Psoas muscle (tissue), 8 donors: ENCODE measurements around the gene KANK4. TPM values are rescaled to one million over a fixed set of nuclear protein-coding genes. Genes with fewer than 3 reads are reported as not detected.

Experiments
- ATAC-seq, 4 donors: fragments of 200-7000 bp; cut with Tn5 transposase; one replicate each; pipeline ENCODE4 v1.9.1; 2020; ENCODE audit warnings: moderate library complexity in 3 of 4, mild to moderate bottlenecking in 2 of 4
- DNase-seq, 2 donors: peaks; one replicate each; pipeline ENCODE4 v3.0.0-alpha.2; 2020
- H3K27ac ChIP-seq: fragments of 200-600 bp; one replicate; pipeline ENCODE4 v1.8.0; 2022
- H3K27me3 ChIP-seq, 3 donors: fragments of 200-600 bp in 1 of 3; one replicate each; pipeline versions ENCODE4 v1.6.1 to v1.8.0; 2013 to 2022; ENCODE audit warnings: low read length in 2 of 3, mild to moderate bottlenecking in 2 of 3, moderate library complexity in 1 of 3; ENCODE audit not compliant: insufficient read depth in 3 of 3
- H3K36me3 ChIP-seq, 2 donors: fragments of 200-600 bp in 1 of 2; one replicate each; pipeline versions ENCODE4 v1.6.1 to v1.8.0; 2013 to 2022; ENCODE audit warnings: low read depth in 1 of 2, mild to moderate bottlenecking in 1 of 2, moderate library complexity in 1 of 2; ENCODE audit not compliant: insufficient read depth in 1 of 2
- H3K4me1 ChIP-seq: fragments of 200-600 bp; one replicate; pipeline ENCODE4 v1.8.0; 2022
- H3K4me3 ChIP-seq: fragments of 200-600 bp; one replicate; pipeline ENCODE4 v1.8.0; 2022; ENCODE audit warnings: mild to moderate bottlenecking
- H3K9me3 ChIP-seq: fragments of 200-600 bp; one replicate; pipeline ENCODE4 v1.8.0; 2022
- CTCF ChIP-seq: fragments of 200-600 bp; IDR thresholded peaks from one replicate; pipeline ENCODE4 v1.8.0; 2022; ENCODE audit warnings: antibody characterized with exemption
- WGBS, 3 donors: extraction: QIAGEN DNeasy Blood & Tissue Kit; methylation state at CpG; one replicate each; pipeline versions ENCODE4 v1.1.6 to v1.1.7; 2013; 5-methylcytosine and 5-hydroxymethylcytosine counted together
- intact Hi-C, 2 donors: fragments of 100-400 bp; cut with DNase I; formaldehyde crosslinking; loops; one replicate each; pipeline versions ENCODE4 v1.11.0 to v1.14.2; 2022
- polyA plus RNA-seq, 3 donors: library from polyadenylated mRNA; stranded (reverse); fragments of 200-250 nt; gene quantifications; one replicate each; pipeline ENCODE4 v1.2.3, GENCODE V29; 2013
- total RNA-seq, 4 donors: library from RNA; stranded (reverse); fragmentation: NEBNext Ultra II Directional in 2 of 4; extraction: Animal tissue kit (Norgen Biotek cat#: 25700) in 2 of 4; gene quantifications; one replicate each; pipeline versions ENCODE4 v1.2.1 to v1.2.4, GENCODE V29; 2021 to 2023
- donor health status: healthy with polysubstance abuse.
- donor health status: DM: no; HTN: no; CAD: no; lungs with moderate emphysema.
- donor health status: Bipolar disorder and iron deficiency.
- donor health status: healthy.
- donor health status: DM: yes; HTN: yes; CAD: no.
- donor health status: DM: no; HTN: no; CAD: no.
- donor health status: DM: no; HTN: no; CAD: no.
- donor health status: DM: yes; HTN: yes; CAD: no.

The KANK4 gene
- total and polyA plus RNA-seq, 7 donors = 0.09 to 1.1 (median 0.17) TPM; not detected in 3

GRCh38 chr1:62288224-62288623 lies 31.0 kb downstream of the KANK4 start:
- Histone ChIP-seq H3K9me3 (no peaks in the 10 kb centered on the region), H3K27me3 (peaks cover 0 to 19% (median 6%) of the 10 kb centered on the region in 3 donors), H3K4me1 (no peaks in the 10 kb centered on the region), H3K27ac (no peak overlapping the region), H3K4me3 (no peak overlapping the region), H3K36me3 (no peaks in the 10 kb centered on the region)
- WGBS, 3 donors = 92 to 96% (median 93%) methylated on average over 2 of the region's 2 CpGs
- ATAC-seq (no peak), DNase-seq (no peak)
- intact Hi-C loops = no loop called here
- no peak for TF ChIP-seq CTCF

- no peak for ATAC-seq
- Histone ChIP-seq H3K36me3 (no peaks in the 10 kb centered on the region), H3K27ac (no peak overlapping the region), H3K4me3 (no peak overlapping the region), H3K27me3 (peaks cover 0 to 19% (median 6%) of the 10 kb centered on the region in 3 donors), H3K9me3 (no peaks in the 10 kb centered on the region), H3K4me1 (no peaks in the 10 kb centered on the region)
- DNase-seq = no peak
- intact Hi-C loops = no loop called here
- 28 to 46% (median 37%) methylated on average over 9 of the region's 9 CpGs for WGBS, 3 donors
- TF ChIP-seq CTCF = no peak
Observed at GRCh38 chr1:62286786-62287224, 32.4 kb downstream of the KANK4 start.

- H3K27me3 ChIP-seq = peaks cover 0 to 19% (median 6%) of the 10 kb centered on the region in 3 donors
- H3K36me3 ChIP-seq = no peaks in the 10 kb centered on the region
- ATAC-seq (no peak), DNase-seq (no peak)
- no peaks in the 10 kb centered on the region for H3K9me3 ChIP-seq
- H3K27ac ChIP-seq = no peak overlapping the region
- WGBS, 3 donors = 50 to 56% (median 53%) methylated on average over 20 of the region's 20 CpGs
- TF ChIP-seq CTCF = no peak
- no peak overlapping the region for H3K4me3 ChIP-seq
- intact Hi-C loops = no loop called here
- no peaks in the 10 kb centered on the region for H3K4me1 ChIP-seq
Observed at GRCh38 chr1:62285984-62286785, 33.0 kb downstream of the KANK4 start.

- Histone ChIP-seq H3K27ac (no peak overlapping the region), H3K4me1 (no peaks in the 10 kb centered on the region), H3K9me3 (no peaks in the 10 kb centered on the region), H3K4me3 (no peak overlapping the region), H3K27me3 (peaks cover 0 to 19% (median 6%) of the 10 kb centered on the region in 3 donors), H3K36me3 (no peaks in the 10 kb centered on the region)
- intact Hi-C loops = no loop called here
- DNase-seq (no peak), ATAC-seq (no peak)
- 55 to 66% (median 57%) methylated on average over 1 of the region's 1 CpG for WGBS, 3 donors
- no peak for TF ChIP-seq CTCF
Observed at GRCh38 chr1:62285440-62285839, 33.8 kb downstream of the KANK4 start.
